HG03159 (cell line): ENCODE data around the gene VARS1.
A peak's percentile ranks its signal among the peaks of the same experiment; 100 is the strongest.
"Not testable (repeated sequence)": the region's sequence is repeated elsewhere in the genome, so short reads cannot be mapped to it uniquely, and the experiment has no call there.

Source experiments
- ATAC-seq: cut with Tn5 transposase; IDR thresholded peaks from one replicate; pipeline ENCODE4 v1.9.1; 2021; ENCODE audit warnings: mild to moderate bottlenecking, moderate library complexity; ENCODE audit not compliant: unreplicated experiment

Gene VARS1

DNA sequence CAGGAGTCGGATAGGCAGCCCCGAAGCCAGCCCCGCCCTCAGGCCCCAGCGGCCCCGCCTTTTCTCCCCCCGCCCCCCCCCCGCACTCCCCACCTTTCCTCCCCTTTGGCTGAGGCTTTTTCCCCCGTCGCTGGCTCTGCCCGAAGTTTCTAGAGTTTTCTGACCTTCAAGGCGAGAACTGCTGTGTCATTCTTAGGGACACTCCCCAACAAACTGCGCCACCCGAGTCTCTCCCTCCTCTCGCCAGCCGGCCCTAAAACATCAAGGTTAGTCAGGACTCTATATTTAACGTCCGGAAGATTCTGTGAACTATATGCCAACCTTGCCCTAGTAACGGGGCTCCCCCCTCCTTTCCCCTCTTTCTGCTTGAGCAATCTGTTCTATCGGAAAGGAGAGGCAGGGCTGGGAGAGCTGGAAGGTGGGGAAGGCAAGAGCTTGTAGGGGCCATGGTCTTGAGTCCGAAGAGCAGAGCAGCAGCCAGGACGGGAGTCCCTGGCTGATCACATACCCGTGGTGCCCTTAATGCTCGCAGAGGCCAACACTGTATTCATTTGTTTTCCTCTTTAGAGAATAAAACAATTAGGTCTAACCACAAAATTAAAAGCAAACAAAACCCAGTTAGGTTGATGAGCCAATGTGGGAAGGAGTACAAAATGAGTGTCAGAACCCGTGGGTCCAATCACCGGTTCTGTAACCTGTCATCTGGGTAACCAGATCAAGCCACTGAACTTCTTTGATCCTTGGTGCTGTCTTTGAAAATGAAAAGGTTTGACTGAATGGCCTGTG is 26.7 kb upstream of the VARS1 start:
- ATAC-seq: no peak

DNA sequence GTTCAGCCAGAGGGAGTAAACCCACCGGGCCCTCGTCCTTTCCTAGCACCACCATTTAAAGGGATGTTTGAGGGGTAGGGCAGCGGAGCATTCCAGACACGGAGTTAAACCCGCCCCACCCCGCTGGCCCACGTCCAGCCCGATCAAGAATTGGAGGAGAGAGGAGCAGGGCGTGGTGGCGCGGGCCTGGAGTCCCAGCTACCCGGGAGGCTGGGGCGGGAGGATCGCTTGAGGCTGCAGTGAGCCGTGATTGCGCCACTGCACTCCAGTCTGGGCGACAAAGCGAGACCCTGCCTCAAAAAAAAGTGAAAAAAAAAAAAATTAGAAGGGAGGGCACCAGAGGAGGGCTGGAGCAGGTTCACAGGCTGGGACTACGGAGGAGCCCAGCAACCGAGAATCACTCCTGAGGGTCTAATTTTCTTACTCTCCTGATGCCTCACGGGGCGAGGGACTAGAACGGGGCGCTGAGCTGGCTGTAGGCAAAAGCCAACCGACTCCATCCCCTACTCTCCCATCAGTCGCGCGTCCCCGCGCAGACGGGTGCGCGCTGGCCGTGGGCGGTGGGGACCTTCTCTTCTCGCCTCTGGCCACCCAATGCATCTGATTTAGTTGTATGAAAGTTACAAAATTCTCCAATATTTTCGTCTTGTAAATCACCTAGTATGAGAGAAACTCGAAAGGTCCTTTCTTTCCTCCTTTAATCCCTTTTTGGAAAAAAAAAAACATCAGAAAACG is 25.9 kb upstream of the VARS1 start:
- ATAC-seq: no peak

- not testable (repeated sequence) for ATAC-seq
Observed at GRCh38 chr6:31820399-31820798, 24.8 kb upstream of the VARS1 start.

- ATAC-seq: no peak
Observed at GRCh38 chr6:31819871-31820299, 24.3 kb upstream of the VARS1 start.

DNA sequence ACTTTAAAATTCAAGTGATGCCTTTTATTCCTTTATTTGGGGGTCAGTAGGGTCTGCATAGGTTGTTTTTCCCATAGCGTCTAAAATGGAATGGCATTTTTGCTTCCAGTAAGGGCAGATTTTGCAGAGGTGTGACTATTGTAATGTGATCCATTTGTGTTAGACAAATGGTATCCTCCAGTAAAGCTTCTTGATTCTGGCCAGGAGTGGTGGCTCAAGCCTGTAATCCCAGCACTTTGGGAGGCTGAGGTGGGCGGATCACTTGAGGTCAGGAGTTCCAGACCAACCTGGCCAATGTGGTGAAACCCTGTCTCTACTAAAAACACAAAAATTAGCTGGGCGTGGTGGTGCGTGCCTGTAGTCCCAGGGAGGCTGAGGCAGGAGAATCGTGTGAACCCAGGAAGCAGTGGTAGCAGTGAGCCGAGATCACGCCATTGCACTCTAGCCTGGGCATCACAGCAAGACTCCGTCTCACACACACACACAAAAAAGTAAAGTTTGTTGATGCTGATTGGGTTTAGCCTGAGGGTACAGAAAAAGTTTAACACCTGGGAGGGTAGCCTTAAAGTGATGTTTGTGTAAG is 22.5 kb upstream of the VARS1 start:
- ATAC-seq: not testable (repeated sequence)

- not testable (repeated sequence) for ATAC-seq
Observed at GRCh38 chr6:31817133-31817928, 21.8 kb upstream of the VARS1 start.

DNA sequence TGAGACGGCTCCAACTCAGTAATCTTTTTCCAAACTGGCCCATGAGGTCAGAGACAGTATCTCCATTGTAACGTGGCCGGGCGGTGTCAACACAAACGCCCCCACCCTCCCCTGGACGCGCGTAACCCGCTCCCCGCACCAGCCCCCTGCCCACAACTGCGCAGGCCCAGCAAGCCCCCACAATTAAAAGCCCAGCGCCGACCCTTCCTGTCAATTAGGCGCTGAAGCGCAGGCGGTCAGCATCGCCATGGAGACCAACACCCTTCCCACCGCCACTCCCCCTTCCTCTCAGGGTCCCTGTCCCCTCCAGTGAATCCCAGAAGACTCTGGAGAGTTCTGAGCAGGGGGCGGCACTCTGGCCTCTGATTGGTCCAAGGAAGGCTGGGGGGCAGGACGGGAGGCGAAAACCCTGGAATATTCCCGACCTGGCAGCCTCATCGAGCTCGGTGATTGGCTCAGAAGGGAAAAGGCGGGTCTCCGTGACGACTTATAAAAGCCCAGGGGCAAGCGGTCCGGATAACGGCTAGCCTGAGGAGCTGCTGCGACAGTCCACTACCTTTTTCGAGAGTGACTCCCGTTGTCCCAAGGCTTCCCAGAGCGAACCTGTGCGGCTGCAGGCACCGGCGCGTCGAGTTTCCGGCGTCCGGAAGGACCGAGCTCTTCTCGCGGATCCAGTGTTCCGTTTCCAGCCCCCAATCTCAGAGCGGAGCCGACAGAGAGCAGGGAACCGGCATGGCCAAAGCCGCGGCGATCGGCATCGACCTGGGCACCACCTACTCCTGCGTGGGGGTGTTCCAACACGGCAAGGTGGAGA is 19.7 kb upstream of the VARS1 start, which contains the start of the genes HSPA1A and HSPA1L:
HSPA1A (plus strand) TSS at position 519 of the 814 bp plus-strand sequence; CDS start at position 733, 214 bp downstream.
HSPA1L (minus strand) TSS at position 259 of the 814 bp plus-strand sequence. CDS start 3,311 bp downstream, outside the sequence.
- ATAC-seq: no peak

- no peak for ATAC-seq
Observed at GRCh38 chr6:31814677-31815024, 19.1 kb upstream of the VARS1 start.

GRCh38 chr6:31813465-31813849 is 17.9 kb upstream of the VARS1 start:
- no peak for ATAC-seq

- ATAC-seq: no peak
Observed at GRCh38 chr6:31811645-31812044, 16.1 kb upstream of the VARS1 start.

DNA sequence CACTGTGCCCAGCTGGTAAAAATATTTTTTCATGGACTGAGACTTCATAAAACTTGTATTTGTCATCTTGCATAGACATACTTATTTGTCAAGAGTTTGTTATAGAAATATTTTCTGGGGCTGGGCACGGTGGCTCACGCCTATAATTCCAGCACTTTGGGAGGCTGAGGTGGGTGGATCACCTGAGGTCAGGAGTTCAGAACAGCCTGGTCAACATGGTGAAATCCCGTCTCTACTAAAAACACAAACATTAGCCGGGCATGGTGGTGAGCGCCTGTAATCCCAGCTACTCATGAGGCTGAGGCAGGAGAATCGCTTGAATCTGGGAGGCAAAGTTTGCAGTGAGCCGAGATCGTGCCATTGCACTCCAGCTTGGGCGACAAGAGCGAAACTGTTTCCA is 13.0 kb upstream of the VARS1 start:
- not testable (repeated sequence) for ATAC-seq

- peak; percentile 87 for ATAC-seq
Observed at GRCh38 chr6:31806470-31807272, 11.1 kb upstream of the VARS1 start, which contains the start of gene LSM2. Gene LSM2, minus strand, starts transcription at chr6:31806966. Its CDS starts 209 bp downstream, at chr6:31806757.

DNA sequence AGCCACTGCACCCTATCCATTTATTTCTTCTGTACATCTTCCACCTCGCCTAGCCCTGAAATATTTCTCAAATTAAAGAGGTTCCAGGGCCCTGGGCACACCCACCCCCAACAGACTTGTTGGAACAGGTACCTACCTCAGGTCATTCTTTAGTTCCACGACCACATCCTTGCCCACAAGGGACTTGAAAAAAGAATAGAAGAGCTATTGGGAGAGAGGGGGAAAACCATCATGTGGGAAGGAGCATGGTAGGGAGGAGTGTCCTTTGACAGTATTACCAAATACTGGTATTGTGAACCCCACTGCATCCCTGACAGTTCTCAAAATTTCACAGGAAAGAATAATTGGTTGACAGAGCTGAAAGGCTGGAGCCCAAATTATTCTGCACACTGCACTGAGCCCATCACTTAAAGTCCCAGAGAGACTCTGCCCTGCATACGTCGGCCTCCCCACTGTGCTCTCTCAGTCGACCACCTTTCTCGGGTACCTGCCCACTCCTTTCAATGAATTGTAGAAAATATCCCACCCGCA is 10.5 kb upstream of the VARS1 start:
- ATAC-seq: peak; percentile 16

GRCh38 chr6:31801031-31801927 is 5.7 kb upstream of the VARS1 start:
- not testable (repeated sequence) for ATAC-seq

DNA sequence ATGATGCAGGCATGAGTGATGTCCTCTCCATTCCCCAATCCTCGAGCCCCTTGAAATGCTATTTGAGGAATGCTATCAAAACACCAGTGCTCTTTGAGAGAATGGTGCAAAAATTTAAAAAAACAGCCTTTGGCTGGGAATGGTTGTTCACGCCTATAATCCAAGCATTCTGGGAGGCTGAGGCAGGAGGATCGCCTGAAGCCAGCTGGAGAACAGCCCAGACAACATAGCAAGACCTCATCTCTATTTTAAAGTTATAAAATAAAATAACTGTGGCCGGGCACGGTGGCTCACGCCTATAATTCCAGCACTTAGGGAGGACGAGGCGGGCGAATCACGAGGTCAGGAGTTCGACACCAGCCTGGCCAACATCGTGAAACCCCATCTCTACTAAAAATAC is 4.2 kb upstream of the VARS1 start:
- no peak for ATAC-seq

DNA sequence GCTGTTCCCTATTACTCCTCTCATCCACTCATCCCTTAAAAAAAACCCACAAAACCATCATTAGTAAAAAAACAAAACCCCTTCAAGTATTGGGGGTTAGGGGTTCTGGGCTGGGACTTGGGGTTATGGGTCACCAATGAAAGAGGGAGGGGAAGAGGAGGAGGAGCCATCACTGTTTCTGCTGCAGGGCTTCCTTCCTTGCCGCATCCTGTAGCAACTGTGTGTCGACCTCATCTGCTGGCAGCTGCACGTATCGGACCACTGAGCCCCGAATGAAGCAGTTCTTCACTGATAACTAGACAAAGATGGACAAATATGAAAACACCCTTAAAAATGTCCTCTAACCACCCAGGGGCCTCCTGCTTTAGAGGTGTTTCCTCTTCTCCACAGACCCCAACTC is 2.0 kb upstream of the VARS1 start:
- ATAC-seq: no peak

- no peak for ATAC-seq
Observed at GRCh38 chr6:31796993-31797385, 1.4 kb upstream of the VARS1 start.
